Caco-2 (cell line): ENCODE data around the gene DYNLT2. TPM values are rescaled to one million over a fixed set of nuclear protein-coding genes. Genes with fewer than 3 reads are reported as not detected.

Experiments
- BruUV-seq: library from RNA; stranded (reverse); fragments of 400-500 nt; replicated peaks from 2 replicates; lab custom pipeline; 2021; lab: Mats Ljungman, UMichigan
- CTCF ChIA-PET: fragments of 300-600 bp; sonication (Branson Sonifier 250); formaldehyde crosslinking; loops from one replicate; lab custom pipeline; 2022; ENCODE audit warnings: antibody characterized with exemption; lab: Charles Lee
- POLR2A ChIA-PET: fragments of 300-600 bp; sonication (Branson Sonifier 250); formaldehyde crosslinking; loops from one replicate; lab custom pipeline; 2022; ENCODE audit warnings: antibody characterized with exemption; lab: Charles Lee
- DNase-seq, 2 experiments: peaks; one replicate each; pipeline versions ENCODE4 v3.0.0 to v3.0.0-alpha.2; 2020 to 2022
- H3K27me3 ChIP-seq: replicated peaks from 2 replicates; pipeline ENCODE4 v1.6.0; 2011; ENCODE audit warnings: low read length; ENCODE audit not compliant: control insufficient read depth, insufficient read depth
- H3K36me3 ChIP-seq: 2 replicates; pipeline ENCODE4 v1.5.1; 2011; ENCODE audit warnings: low read length; ENCODE audit not compliant: control insufficient read depth, insufficient read depth
- H3K4me1 ChIP-seq: fragments of 250-450 bp; sonication (Bioruptor Pico); 2 replicates; pipeline ENCODE4 v1.5.1; 2020; ENCODE audit warnings: mild to moderate bottlenecking
- H3K4me3 ChIP-seq: 2 replicates; pipeline ENCODE4 v1.5.1; 2011; ENCODE audit warnings: low read depth, mild to moderate bottlenecking, control low read depth, low read length
- H3K9me3 ChIP-seq: fragments of 250-450 bp; sonication (Bioruptor Pico); 2 replicates; pipeline ENCODE4 v1.5.1; 2020; ENCODE audit warnings: mild to moderate bottlenecking, moderate library complexity
- H3K27ac Mint-ChIP-seq: one replicate; pipeline ENCODE4 v1.8.0; 2022; ENCODE audit warnings: mixed read lengths; ENCODE audit not compliant: unreplicated experiment
- H3K27me3 Mint-ChIP-seq: one replicate; pipeline ENCODE4 v1.8.0; 2022; ENCODE audit warnings: mixed read lengths; ENCODE audit not compliant: insufficient read depth, unreplicated experiment
- H3K36me3 Mint-ChIP-seq: one replicate; pipeline ENCODE4 v1.8.0; 2022; ENCODE audit warnings: mild to moderate bottlenecking, mixed read lengths; ENCODE audit not compliant: insufficient read depth, unreplicated experiment
- H3K4me1 Mint-ChIP-seq: one replicate; pipeline ENCODE4 v1.8.0; 2022; ENCODE audit warnings: low read depth, mixed read lengths; ENCODE audit not compliant: unreplicated experiment
- H3K4me3 Mint-ChIP-seq: one replicate; pipeline ENCODE4 v1.8.0; 2022; ENCODE audit warnings: mild to moderate bottlenecking, moderate library complexity, mixed read lengths; ENCODE audit not compliant: unreplicated experiment
- H3K9me3 Mint-ChIP-seq: one replicate; pipeline ENCODE4 v1.8.0; 2022; ENCODE audit warnings: mixed read lengths; ENCODE audit not compliant: unreplicated experiment
- CTCF ChIP-seq, 2 experiments: fragments of 200-600 bp in 1 of 2; IDR thresholded peaks; 1 replicate in 1 of 2; 2 replicates in 1 of 2; pipeline versions ENCODE4 v1.5.1 to v1.8.0; 2011 to 2022; ENCODE audit warnings: antibody characterized with exemption in 1 of 2, control low read depth in 1 of 2, inconsistent platforms in 1 of 2, low read depth in 1 of 2, low read length in 1 of 2, mild to moderate bottlenecking in 1 of 2, moderate library complexity in 1 of 2; ENCODE audit not compliant: insufficient read depth in 1 of 2, severe bottlenecking in 1 of 2, unreplicated experiment in 1 of 2
- intact Hi-C: fragments of 100-400 bp; cut with micrococcal nuclease; formaldehyde crosslinking; loops from one replicate; pipeline ENCODE4 v1.10.0; 2022; ENCODE audit not compliant: unreplicated experiment
- total RNA-seq: library from RNA; stranded (reverse); gene quantifications from 2 replicates; pipeline ENCODE4 v1.2.3, GENCODE V29; 2022

The DYNLT2 gene
- total RNA-seq, 1 experiment from 2014 or later = 2.4 TPM

- H3K27ac Mint-ChIP-seq = no peak overlapping the region
- no peak for DNase-seq
- intact Hi-C loops = no loop called here
- peaks cover 9% of the 10 kb centered on the region for H3K36me3 Mint-ChIP-seq
- H3K9me3 Mint-ChIP-seq = no peaks in the 10 kb centered on the region
- peaks cover 15% of the 10 kb centered on the region for H3K4me1 Mint-ChIP-seq
- ChIA-PET POLR2A (no interaction called here), CTCF (no interaction called here)
- Histone ChIP-seq H3K4me1 (peaks cover 13% of the 10 kb centered on the region), H3K36me3 (no peaks in the 10 kb centered on the region), H3K27me3 (no peaks in the 10 kb centered on the region), H3K4me3 (no peak overlapping the region), H3K9me3 (no peaks in the 10 kb centered on the region)
- no TSS peak for BruUV-seq
- no peaks in the 10 kb centered on the region for H3K27me3 Mint-ChIP-seq
- TF ChIP-seq CTCF (IDR thresholded peaks at IDR 0.05; ENCODE audit: insufficient read depth in 1 of 2, low read depth in 1 of 2, low read length in 1 of 2, severe bottlenecking in 1 of 2, unreplicated experiment in 1 of 2) = no peak
- H3K4me3 Mint-ChIP-seq = no peak overlapping the region
These were observed 35.0 kb upstream of the DYNLT2 start for GRCh38 chr6:169786349-169786748.

GRCh38 chr6:169785566-169785965, 34.2 kb upstream of the DYNLT2 start:
- Histone ChIP-seq H3K9me3 (no peaks in the 10 kb centered on the region), H3K36me3 (no peaks in the 10 kb centered on the region), H3K27me3 (no peaks in the 10 kb centered on the region), H3K4me1 (peaks cover 10% of the 10 kb centered on the region), H3K4me3 (no peak overlapping the region)
- H3K36me3 Mint-ChIP-seq = peaks cover 6% of the 10 kb centered on the region
- no peak overlapping the region for H3K27ac Mint-ChIP-seq
- peaks cover 12% of the 10 kb centered on the region for H3K4me1 Mint-ChIP-seq
- intact Hi-C loops = no loop called here
- DNase-seq = no peak
- ChIA-PET CTCF (no interaction called here), POLR2A (interaction anchor here (0.5 kb wide), 1 partner anchor 84 kb away, joined by 3 read pairs; the partner anchor contains the start of genes C6orf120 and WDR27)
- no peaks in the 10 kb centered on the region for H3K27me3 Mint-ChIP-seq
- no peak for TF ChIP-seq CTCF (IDR thresholded peaks at IDR 0.05; ENCODE audit: insufficient read depth in 1 of 2, low read depth in 1 of 2, low read length in 1 of 2, severe bottlenecking in 1 of 2, unreplicated experiment in 1 of 2)
- no TSS peak for BruUV-seq
- H3K4me3 Mint-ChIP-seq = no peak overlapping the region
- H3K9me3 Mint-ChIP-seq = no peaks in the 10 kb centered on the region

- no peaks in the 10 kb centered on the region for H3K27me3 Mint-ChIP-seq
- no peak overlapping the region for H3K4me3 Mint-ChIP-seq
- H3K36me3 Mint-ChIP-seq = peaks cover 6% of the 10 kb centered on the region
- no peak for TF ChIP-seq CTCF (IDR thresholded peaks at IDR 0.05; ENCODE audit: insufficient read depth in 1 of 2, low read depth in 1 of 2, low read length in 1 of 2, severe bottlenecking in 1 of 2, unreplicated experiment in 1 of 2)
- POLR2A ChIA-PET = no interaction called here
- BruUV-seq = no TSS peak
- intact Hi-C loops = no loop called here
- Histone ChIP-seq H3K4me1 (peaks cover 10% of the 10 kb centered on the region), H3K9me3 (no peaks in the 10 kb centered on the region), H3K27me3 (no peaks in the 10 kb centered on the region), H3K36me3 (peaks cover 1% of the 10 kb centered on the region; the same call in 1 of the 2 replicates), H3K4me3 (no peak overlapping the region)
- H3K27ac Mint-ChIP-seq = no peak overlapping the region
- CTCF ChIA-PET = no interaction called here
- H3K9me3 Mint-ChIP-seq = no peaks in the 10 kb centered on the region
- no peak for DNase-seq
- peaks cover 12% of the 10 kb centered on the region for H3K4me1 Mint-ChIP-seq
These were observed 33.5 kb upstream of the DYNLT2 start for GRCh38 chr6:169784821-169785340.
